HepG2 (cell line): Measurements from ENCODE around the gene TSHZ2. TPM values are rescaled to one million over a fixed set of nuclear protein-coding genes. Genes with fewer than 3 reads are reported as not detected.

Experiments
- ATAC-seq: fragments of 200-7000 bp; cut with Tn5 transposase; 3 replicates; pipeline ENCODE4 v1.9.1; 2020; ENCODE audit warnings: mild to moderate bottlenecking, moderate library complexity
- BruUV-seq: library from RNA; stranded (reverse); fragments of 400-500 nt; replicated peaks from 2 replicates; lab custom pipeline; 2021; lab: Mats Ljungman, UMichigan
- CTCF ChIA-PET: fragments of 300-600 bp; formaldehyde crosslinking; extraction: SDS; loops from one replicate; lab custom pipeline; 2021; ENCODE audit warnings: low total read pairs, inconsistent platforms, low intra/inter-chr PET ratio; lab: Yijun Ruan, JAX
- POLR2A ChIA-PET: fragments of 350-600 bp; sonication (Branson Sonifier 250); formaldehyde crosslinking; loops from one replicate; lab custom pipeline; 2020; ENCODE audit warnings: antibody characterized with exemption, inconsistent platforms; lab: Yijun Ruan, JAX
- DNase-seq: peaks from one replicate; pipeline ENCODE4 v3.0.0-alpha.2; 2015; ENCODE audit warnings: low spot score
- FAIRE-seq: peaks from 3 replicates; lab custom pipeline; 2011; peaks lifted over from hg19 to GRCh38; lab: Jason Lieb, UNC
- H2AFZ ChIP-seq: one replicate; pipeline ENCODE4 v1.6.1; 2011; ENCODE audit warnings: low read length, inconsistent platforms
- H3K27ac ChIP-seq: fragments of 300-600 bp; 3 replicates; pipeline ENCODE4 v1.8.0; 2011; ENCODE audit warnings: mixed run types, mild to moderate bottlenecking, mixed read lengths, low read length, inconsistent platforms; ENCODE audit not compliant: insufficient read depth; ENCODE audit errors: extremely low read length
- H3K27me3 ChIP-seq, 2 experiments: fragments of 200-600 bp in 1 of 2; 2 replicates in 1 of 2; 3 replicates in 1 of 2; pipeline versions ENCODE4 v1.6.0 to v1.8.0; 2011; ENCODE audit warnings: low read length in 2 of 2, mild to moderate bottlenecking in 2 of 2, moderate library complexity in 2 of 2, inconsistent platforms in 1 of 2; ENCODE audit not compliant: insufficient read depth in 2 of 2, control insufficient read depth in 1 of 2
- H3K36me3 ChIP-seq, 2 experiments: fragments of 200-600 bp in 1 of 2; replicated peaks in 1 of 2; 2 replicates in 1 of 2; 3 replicates in 1 of 2; pipeline versions ENCODE4 v1.5.1 to v1.8.0; 2011; ENCODE audit warnings: low read length in 2 of 2, inconsistent platforms in 1 of 2; ENCODE audit not compliant: insufficient read depth in 2 of 2, control insufficient read depth in 1 of 2
- H3K4me1 ChIP-seq: 2 replicates; pipeline ENCODE4 v1.5.1; 2012; ENCODE audit warnings: low read length, inconsistent platforms; ENCODE audit not compliant: insufficient read depth
- H3K4me2 ChIP-seq: 2 replicates; pipeline ENCODE4 v1.6.0; 2011; ENCODE audit warnings: low read depth, low read length, inconsistent platforms
- H3K4me3 ChIP-seq, 3 experiments: fragments of 200-600 bp in 1 of 3; sonication (generic), shearing (Covaris generic) in 1 of 3; replicated peaks in 1 of 3; 2 replicates each; pipeline ENCODE4 v1.5.1; 2011 to 2016; ENCODE audit warnings: low read length in 3 of 3, inconsistent platforms in 2 of 3, low read depth in 2 of 3, mild to moderate bottlenecking in 2 of 3, control low read depth in 1 of 3, mixed read lengths in 1 of 3; ENCODE audit not compliant: insufficient read depth in 1 of 3
- H3K79me2 ChIP-seq: one replicate; pipeline ENCODE4 v1.6.1; 2011; ENCODE audit warnings: low read length, inconsistent platforms; ENCODE audit not compliant: insufficient read depth
- H3K9ac ChIP-seq: 2 replicates; pipeline ENCODE4 v1.6.0; 2011; ENCODE audit warnings: mild to moderate bottlenecking, low read depth, low read length, inconsistent platforms; ENCODE audit not compliant: insufficient read depth
- H3K9me3 ChIP-seq: 2 replicates; pipeline ENCODE4 v1.5.1; 2012; ENCODE audit warnings: mild to moderate bottlenecking, low read length
- H4K20me1 ChIP-seq: 2 replicates; pipeline ENCODE4 v1.6.0; 2011; ENCODE audit warnings: inconsistent platforms, mild to moderate bottlenecking, low read length, moderate library complexity; ENCODE audit not compliant: insufficient read depth
- FIP1L1 ChIP-seq: fragments of 200-400 bp; formaldehyde crosslinking; IDR thresholded peaks from 2 replicates; pipeline ENCODE4 v1.6.1; 2018; ENCODE audit warnings: low read depth, mild to moderate bottlenecking, low read length, moderate library complexity, borderline replicate concordance; ENCODE audit not compliant: insufficient read depth
- HMG20A ChIP-seq: IDR thresholded peaks from 2 replicates; pipeline ENCODE4 v1.6.1; 2016; ENCODE audit warnings: borderline replicate concordance
- HNRNPH1 ChIP-seq: fragments of 200-400 bp; formaldehyde crosslinking; optimal IDR thresholded peaks from 2 replicates; pipeline ENCODE3; 2017; ENCODE audit warnings: mild to moderate bottlenecking, low read depth, low read length
- NR2F6 ChIP-seq, 2 experiments: IDR thresholded peaks; 2 replicates each; pipeline ENCODE4 v1.6.1; 2016; ENCODE audit warnings: antibody characterized with exemption in 1 of 2, mild to moderate bottlenecking in 1 of 2
- ZKSCAN1 ChIP-seq: fragments of 150-350 bp; IDR thresholded peaks from 2 replicates; pipeline ENCODE4 v1.6.1; 2014; ENCODE audit warnings: low read length
- ZNF724P ChIP-seq: sonication (generic); formaldehyde crosslinking; IDR thresholded peaks from 2 replicates; pipeline ENCODE4 v1.8.0; 2022; ENCODE audit warnings: missing genetic modification reagents, borderline replicate concordance
- in situ Hi-C: cut with HindIII; loops from 2 replicates; pipeline ENCODE4 v1.10.0; 2017; ENCODE audit warnings: low pct_unique_long_range_greater_than_20kb; ENCODE audit not compliant: extremely low pct_ligation_motif_present
- intact Hi-C: fragments of 100-400 bp; cut with micrococcal nuclease; formaldehyde crosslinking; loops from one replicate; pipeline ENCODE4 v1.10.0; 2022; ENCODE audit not compliant: unreplicated experiment
- polyA plus RNA-seq, 8 experiments: library from polyadenylated mRNA; depleted of rRNA in 3 of 8; stranded (reverse) in 7 of 8; unstranded in 1 of 8; fragments of >200 nt; fragmentation: Illumina TruSeq in 4 of 8; extraction: Trizol in 4 of 8; gene quantifications; 2 replicates each; pipeline versions ENCODE4 v1.2.1 to v1.2.3, GENCODE V29; 2011 to 2016; ENCODE audit warnings: low read depth in 4 of 8, missing spikeins in 1 of 8, mixed read lengths in 1 of 8; ENCODE audit not compliant: insufficient read depth in 1 of 8
- total RNA-seq, 5 experiments: library from RNA; depleted of rRNA; stranded (reverse); fragments of >200 nt; fragmentation: Illumina TruSeq; extraction: Trizol; gene quantifications; 2 replicates each; pipeline ENCODE4 v1.2.3, GENCODE V29; 2016; ENCODE audit warnings: low read depth in 1 of 5
- TF ChIP-seq, protein P1 (sequence below): sonication (generic); formaldehyde crosslinking; IDR thresholded peaks from 2 replicates; pipeline ENCODE4 v1.5.0; 2020; ENCODE audit warnings: missing genetic modification reagents
- TF ChIP-seq, protein P2 (sequence below): sonication (generic); formaldehyde crosslinking; IDR thresholded peaks from 2 replicates; pipeline ENCODE4 v1.4.0; 2020; ENCODE audit warnings: low read depth, mild to moderate bottlenecking, missing genetic modification reagents

Gene TSHZ2
- total and polyA plus RNA-seq, 2 of the 13 experiments (the other 11 are each of a cell fraction or from before 2014, with no cell fraction given): 0.01 TPM; not detected in 1

DNA sequence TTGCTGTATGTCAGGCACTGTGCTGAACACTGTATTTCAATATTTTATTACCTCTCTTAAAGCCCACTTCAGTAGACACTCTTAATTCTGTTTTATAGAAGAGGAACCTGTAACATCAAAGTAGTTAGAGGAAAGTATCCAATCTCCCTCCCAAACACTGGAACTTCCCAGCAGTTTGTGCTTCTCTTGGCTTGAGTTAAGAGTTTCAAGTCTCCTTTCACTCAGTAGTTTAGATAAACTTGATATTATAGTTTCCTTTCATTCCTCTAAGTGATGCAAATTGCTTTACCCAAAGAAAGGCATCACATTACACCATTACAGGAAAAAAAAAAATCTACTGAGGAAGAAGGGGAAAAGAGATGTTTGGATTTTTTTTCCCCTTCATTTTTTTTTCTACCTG lies 164.3 kb downstream of the TSHZ2 start:
- Histone ChIP-seq H4K20me1 (no peaks in the 10 kb centered on the region), H3K27ac (no peak overlapping the region), H3K4me3 (no peak overlapping the region), H3K79me2 (no peaks in the 10 kb centered on the region), H3K9me3 (no peaks in the 10 kb centered on the region), H3K4me2 (no peak overlapping the region), H2AFZ (no peak overlapping the region), H3K36me3 (no peaks in the 10 kb centered on the region), H3K4me1 (no peaks in the 10 kb centered on the region), H3K27me3 (no peaks in the 10 kb centered on the region), H3K9ac (no peak overlapping the region)
- ATAC-seq: no peak
- in situ Hi-C loops (no loop called here), intact Hi-C loops (no loop called here)
- no peak for TF ChIP-seq ZKSCAN1
- no peak for TF ChIP-seq ZNF724P
- no peak for TF ChIP-seq HMG20A (CRISPR knock-in tag)
- no peak for TF ChIP-seq HNRNPH1
- TF ChIP-seq, protein P1, sequence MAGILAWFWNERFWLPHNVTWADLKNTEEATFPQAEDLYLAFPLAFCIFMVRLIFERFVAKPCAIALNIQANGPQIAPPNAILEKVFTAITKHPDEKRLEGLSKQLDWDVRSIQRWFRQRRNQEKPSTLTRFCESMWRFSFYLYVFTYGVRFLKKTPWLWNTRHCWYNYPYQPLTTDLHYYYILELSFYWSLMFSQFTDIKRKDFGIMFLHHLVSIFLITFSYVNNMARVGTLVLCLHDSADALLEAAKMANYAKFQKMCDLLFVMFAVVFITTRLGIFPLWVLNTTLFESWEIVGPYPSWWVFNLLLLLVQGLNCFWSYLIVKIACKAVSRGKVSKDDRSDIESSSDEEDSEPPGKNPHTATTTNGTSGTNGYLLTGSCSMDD: no peak
- TF ChIP-seq FIP1L1: no peak
- TF ChIP-seq NR2F6 (IDR thresholded peaks at IDR 0.05): no peak
- no peak for TF ChIP-seq NR2F6 (CRISPR knock-in tag; IDR thresholded peaks at IDR 0.05)
- TF ChIP-seq, protein P2, sequence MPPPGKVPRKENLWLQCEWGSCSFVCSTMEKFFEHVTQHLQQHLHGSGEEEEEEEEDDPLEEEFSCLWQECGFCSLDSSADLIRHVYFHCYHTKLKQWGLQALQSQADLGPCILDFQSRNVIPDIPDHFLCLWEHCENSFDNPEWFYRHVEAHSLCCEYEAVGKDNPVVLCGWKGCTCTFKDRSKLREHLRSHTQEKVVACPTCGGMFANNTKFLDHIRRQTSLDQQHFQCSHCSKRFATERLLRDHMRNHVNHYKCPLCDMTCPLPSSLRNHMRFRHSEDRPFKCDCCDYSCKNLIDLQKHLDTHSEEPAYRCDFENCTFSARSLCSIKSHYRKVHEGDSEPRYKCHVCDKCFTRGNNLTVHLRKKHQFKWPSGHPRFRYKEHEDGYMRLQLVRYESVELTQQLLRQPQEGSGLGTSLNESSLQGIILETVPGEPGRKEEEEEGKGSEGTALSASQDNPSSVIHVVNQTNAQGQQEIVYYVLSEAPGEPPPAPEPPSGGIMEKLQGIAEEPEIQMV (CRISPR knock-in tag): no peak
- FAIRE-seq: no peak
- POLR2A ChIA-PET: no interaction called here
- no peak for DNase-seq
- BruUV-seq: no TSS peak
- CTCF ChIA-PET: no interaction called here
